HG02973 (cell line): ENCODE measurements around the gene DNAH6.
A peak's percentile ranks its signal among the peaks of the same experiment; 100 is the strongest.

Source experiments
- ATAC-seq: cut with Tn5 transposase; IDR thresholded peaks from one replicate; pipeline ENCODE4 v1.9.1; 2021; ENCODE audit warnings: moderate library complexity; ENCODE audit not compliant: unreplicated experiment

The DNAH6 gene

DNA sequence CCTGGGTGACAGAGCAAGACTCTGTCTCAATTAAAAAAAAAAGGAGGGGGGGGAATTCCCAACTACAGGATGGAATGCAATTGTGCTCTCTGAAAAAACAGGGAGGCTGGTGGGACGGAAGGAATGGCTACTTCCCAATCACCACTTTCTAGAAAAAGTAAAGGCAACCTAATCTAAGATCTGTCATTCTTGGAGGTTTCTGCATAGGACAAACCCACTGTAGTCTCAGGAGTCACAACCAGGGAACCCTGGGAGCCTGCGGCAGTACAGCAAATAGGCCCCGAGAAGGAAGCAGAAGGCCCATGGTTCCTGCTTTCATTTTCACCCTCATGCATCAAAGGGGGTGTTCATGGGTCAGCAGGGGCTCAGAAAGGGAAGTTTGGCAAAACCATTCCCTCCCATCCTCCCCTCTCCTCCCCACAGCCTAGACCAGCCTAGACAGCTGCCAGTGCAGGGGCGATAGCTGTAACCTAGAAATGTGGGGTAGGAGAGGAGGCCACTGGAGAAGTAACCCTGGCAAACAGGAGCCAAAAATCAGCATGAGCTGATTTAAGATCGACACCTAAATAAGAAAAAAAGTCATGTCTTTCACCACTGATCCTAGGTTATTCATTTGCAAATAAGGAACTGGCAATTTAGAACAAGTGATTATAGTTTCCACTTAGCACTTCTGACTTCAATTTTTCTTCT, 316.6 kb downstream of the DNAH6 start:
- ATAC-seq, result peak; percentile 79

DNA sequence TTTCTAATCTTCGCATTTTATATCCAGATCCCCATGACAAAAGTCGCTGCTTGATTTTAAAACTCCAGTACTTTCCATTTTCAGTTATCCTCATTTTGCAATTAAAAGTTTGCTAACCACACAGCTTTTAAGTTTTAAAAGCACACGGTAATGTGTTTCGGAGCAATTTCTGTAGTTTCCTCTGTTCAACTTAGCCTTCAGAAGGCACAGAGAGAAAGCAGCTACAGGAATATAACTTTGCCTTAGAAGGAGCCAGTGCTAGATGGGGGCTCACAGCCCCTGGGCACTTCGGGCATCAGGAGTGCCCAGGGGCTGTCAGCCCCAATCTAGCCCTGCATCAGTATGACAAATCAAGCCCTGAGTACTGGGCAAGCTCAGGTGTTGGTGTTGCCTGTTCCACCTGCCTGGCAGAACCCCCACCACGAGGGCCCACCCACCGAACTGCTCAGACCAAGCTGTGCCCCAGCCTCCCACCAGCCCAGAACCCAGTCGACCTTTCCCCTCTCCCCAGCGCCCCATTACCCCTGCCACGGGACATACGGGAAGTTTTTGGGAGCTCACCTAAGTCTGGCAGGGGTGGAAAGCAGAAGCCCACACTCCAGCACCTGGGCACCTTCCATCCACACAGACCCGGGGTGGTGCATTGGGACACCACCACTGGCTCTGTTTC, 317.3 kb downstream of the DNAH6 start:
- no peak for ATAC-seq

GRCh38 chr2:84836215-84836614, 319.9 kb downstream of the DNAH6 start:
- no peak for ATAC-seq

GRCh38 chr2:84838434-84839145, 322.3 kb downstream of the DNAH6 start:
- no peak for ATAC-seq

DNA sequence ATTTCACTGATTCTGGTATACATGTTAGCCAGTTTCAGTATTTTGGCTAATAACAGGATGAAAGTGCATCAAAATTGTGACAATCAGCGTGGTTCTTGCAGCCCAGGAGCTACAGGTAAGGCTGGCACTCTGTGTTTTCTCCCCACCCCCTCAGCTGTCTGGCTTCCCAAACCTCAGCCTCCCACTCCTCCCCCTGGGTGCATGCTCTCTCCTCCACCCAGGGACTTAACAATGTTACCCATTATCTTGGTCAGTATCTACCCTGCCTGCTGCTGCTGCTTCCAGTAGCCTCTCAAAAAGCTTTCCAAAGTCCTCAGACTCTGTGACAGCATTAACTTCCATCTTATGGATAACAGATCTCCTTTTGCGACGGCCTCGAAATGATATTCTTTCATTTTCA, 323.6 kb downstream of the DNAH6 start:
- ATAC-seq, result no peak

DNA sequence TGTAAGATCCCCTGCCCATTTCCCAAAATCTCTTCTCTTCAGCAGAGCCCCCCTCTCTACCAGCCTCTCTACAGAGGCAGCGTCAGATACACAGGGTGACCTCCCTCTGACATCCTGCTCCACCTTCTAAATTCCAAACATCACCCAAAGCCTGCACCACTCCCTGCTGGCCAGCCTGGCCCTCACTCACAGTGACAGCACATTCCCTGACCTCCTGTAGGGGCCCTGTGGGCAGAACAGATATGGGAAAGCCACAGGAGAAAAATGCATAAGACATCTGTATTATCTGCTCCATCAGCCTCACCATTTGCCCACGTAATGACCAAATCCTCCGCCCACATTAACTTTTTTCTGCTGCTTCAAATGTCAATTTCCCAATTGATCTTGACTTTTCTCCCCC, 324.0 kb downstream of the DNAH6 start:
- no peak for ATAC-seq

DNA sequence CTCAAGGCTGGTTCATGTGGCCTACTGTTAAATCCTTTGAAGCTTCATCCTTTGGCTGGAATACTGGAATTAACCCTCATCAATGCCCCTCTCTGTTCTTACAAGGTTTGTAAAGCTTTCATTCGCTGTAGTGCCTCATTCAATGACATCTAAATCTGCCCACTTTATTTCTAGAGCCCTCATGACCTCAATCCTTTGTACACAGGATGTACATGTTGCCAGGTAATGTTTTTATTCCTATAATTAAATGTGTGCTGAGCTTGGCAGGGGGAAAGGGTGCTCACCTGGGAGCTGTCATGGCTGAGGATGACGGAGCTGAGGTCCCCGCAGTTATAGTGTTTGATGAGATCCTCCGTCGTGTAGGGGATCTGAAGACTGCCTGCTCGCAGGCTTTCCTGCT, 325.3 kb downstream of the DNAH6 start:
- no peak for ATAC-seq

DNA sequence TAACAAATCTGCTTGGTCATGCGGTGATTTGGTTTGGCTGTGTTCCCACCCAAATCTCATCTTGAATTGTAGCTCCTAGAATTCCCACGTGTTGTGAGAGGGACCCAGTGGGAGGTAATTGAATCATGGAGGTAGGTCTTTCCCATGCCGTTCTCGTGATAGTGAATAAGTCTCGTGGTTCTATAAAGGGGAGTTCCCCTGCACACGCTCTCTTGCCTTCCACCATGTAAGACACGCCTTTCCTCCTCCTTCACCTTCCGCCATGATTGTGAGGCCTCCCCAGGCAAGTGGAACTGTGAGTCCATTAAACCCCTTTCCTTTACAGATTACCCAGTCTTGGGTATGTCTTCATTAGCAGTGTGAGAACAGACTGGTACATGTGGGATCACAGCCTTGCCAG, 327.8 kb downstream of the DNAH6 start:
- ATAC-seq, result no peak

DNA sequence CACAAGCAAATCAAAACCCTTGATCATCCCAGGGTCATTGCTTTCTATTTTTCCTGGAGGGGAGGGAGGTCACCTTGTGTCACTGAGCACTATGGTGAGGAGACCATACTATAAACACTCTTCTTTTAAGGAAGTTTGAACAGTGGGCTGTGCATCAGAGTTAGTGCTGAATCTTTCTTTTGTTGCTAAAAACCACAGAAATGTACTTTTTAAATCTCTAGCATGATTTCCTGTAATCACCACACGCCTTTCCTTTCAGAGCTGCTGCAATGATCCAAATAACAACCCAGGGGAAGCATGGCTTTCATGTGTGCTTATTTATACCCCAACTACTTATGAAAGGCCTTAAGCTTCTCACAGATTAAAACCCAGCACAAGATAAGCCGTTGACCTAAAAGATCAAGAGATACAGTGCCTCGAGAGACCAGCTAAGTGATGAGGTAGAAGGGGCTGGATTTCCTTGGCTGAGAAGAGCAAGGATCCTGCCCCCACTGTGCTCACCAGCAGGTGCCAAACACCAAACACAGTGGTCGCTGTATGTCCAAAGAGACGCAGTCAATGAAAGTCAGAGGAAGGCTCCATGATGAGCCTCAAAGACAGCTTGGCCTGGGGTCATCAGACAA, 329.9 kb downstream of the DNAH6 start:
- no peak for ATAC-seq

GRCh38 chr2:84846741-84847142, 330.4 kb downstream of the DNAH6 start:
- ATAC-seq, result no peak

DNA sequence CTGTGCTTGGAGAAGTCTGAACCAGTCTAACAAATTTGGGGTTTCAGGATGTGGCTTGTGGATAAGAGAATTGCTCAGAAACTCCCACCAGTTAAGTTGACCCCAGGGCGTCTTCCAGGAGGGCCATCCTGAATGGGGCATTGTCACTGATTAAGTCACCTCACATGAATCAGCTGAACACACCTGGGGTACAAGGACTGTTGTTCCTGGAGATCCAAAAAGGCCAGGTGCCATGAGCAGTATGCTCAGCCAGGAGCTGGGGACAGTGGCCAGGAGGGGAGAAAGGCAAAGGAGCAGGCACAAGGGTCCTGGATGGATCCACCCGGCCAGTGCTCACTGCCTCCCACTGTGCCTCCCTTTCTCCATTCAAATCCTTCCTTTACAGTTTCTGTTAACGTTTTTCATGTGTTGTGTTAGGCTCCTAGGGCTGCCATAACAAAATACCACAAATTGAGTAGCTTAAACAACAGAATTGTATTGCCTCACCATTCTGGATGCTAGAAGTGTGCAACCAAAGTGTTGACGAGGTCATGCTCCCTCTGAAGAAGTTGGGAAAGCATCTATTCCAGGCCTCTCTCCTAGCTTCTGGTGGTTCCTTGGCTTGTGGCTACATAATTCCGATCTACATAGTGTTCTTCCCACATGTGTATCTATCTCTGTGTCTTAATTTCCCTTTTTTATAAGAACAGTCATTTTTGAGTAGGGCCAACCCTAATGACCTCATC, 331.2 kb downstream of the DNAH6 start:
- ATAC-seq, result no peak

DNA sequence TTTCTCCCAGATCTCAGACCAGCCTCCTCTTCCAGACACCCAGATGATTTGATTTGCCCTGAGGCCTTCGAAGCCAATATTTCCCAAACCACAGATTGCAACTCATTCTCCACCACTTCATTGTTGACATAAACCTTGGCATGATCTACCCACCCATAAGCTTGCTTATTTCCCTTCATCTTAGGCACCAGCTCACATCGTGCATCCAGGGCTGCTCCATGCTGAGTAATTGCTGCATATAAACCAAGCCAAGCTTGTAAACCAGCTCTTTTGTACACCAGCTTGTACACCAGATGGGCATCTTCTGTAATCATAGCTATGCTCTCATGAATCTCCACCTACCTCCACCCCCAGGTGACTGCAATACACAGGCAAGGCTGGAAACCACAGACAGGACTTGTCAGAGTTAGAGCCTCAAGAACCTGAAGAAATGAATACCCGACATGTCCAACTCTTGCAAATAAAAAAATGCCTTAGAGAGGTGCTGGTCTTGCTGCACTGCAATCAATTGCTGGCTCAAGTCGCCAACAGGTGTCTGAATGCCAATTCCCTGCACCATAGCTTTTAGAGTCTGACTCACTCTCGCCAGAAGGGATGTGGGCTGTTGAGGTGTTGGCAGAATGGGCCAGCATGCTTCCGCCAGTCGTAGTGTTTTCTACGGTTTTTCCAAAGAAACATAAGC, 333.1 kb downstream of the DNAH6 start:
- no peak for ATAC-seq

DNA sequence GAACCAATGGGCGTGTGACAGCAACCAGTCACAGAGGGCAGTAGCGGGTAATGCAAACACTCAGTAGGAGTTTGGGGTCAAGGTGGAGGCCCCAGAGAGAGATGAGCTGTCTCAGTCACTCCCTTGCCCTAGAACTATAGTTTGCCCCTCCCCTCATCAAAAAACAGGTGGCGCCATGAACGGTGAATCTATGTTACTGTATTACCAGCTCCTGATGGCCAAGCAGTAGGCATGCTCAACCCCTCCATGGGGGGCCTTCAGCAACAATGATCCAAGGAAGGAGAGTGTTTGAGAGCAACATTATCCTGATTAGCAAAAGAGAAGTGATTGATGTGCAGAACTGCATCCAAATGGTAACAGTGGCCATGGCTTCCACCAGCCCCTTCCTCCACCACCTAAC, 334.2 kb downstream of the DNAH6 start:
- ATAC-seq, result no peak

- no peak for ATAC-seq
These were observed 335.6 kb downstream of the DNAH6 start for GRCh38 chr2:84851876-84852275.

GRCh38 chr2:84854850-84855249, 338.6 kb downstream of the DNAH6 start:
- no peak for ATAC-seq

DNA sequence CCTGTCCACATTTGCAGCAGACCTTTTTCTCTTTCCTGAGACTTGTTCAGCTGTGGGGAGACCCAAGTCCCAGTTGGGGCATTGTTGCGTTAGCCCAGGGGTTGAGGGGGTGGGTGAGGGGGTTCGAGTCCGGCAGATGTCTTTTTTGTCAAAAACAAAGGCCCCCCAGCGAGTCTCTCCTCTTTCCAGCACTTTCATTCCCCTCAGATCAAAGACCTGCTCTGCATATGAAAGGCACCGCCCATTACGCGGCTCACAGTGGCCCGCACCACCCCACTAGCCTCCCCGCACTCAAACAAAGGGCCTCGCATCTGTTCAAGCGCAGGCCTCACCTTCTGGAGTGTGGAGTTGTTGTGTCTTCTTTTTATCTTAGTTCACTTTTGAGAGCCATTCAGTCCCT, 339.4 kb downstream of the DNAH6 start:
- no peak for ATAC-seq

DNA sequence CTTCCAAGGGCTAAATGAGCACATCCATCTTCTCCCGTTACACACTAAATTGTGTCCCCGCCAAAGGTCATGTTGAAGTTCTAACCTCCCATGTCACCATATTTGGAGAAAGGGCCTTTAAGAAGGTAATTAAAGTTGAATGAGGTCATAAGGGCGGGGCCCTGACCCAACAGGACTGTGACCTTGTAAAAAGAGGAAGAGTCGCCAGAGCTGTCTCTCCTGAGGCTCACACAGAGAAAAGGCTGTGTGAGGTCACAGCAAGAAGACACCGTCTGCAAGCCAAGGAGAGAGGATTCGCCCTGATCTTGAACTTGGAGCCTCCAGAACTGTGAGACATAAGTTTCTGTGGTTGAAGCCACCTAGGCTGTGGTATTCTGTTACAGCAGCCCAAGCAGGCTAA, 340.5 kb downstream of the DNAH6 start:
- peak; percentile 62 for ATAC-seq

DNA sequence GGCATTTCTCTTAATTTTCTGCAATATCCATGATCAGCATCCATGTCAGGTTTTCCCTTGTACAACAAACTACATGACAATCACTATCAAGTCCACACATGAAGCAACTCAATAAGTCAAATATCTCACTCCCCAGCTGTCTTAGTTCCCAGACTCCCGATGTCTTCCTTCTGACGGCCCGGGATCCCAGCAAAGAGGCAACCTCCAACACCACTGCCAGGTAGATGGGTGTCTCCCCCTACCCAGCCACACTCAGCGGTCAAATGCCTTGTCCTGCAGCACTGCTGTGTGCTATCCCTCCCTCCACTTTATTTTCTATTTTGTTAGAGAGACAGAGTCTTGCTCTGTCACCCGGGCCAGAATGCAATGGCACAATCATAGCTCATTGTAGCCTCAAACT, 341.3 kb downstream of the DNAH6 start:
- no peak for ATAC-seq

- no peak for ATAC-seq
These were observed 341.8 kb downstream of the DNAH6 start for GRCh38 chr2:84858123-84858522.

- no peak for ATAC-seq
These were observed 342.6 kb downstream of the DNAH6 start for GRCh38 chr2:84858937-84859336.

DNA sequence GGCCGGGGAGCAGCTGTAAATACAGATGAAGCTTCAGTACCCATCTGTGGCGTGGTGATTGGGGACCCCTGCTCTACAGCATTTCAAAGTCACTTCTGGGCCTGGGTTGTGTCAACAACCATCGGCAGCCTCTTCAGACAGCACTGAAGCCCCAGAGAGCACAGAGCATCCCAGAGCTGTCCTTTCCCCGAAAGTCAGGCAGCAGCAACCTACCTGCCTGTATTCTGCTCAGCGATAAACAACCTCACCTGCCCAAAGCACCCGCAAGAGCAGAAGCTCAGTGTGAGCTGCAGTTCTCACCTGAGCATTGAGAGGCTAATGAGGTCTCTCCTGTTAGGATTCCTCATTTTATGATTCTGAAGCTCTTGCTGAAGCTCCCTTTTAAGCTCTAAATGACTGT, 345.2 kb downstream of the DNAH6 start:
- ATAC-seq, result no peak
